GM12878 (cell line): ENCODE data around the gene KATNA1. TPM values are rescaled to one million over a fixed set of nuclear protein-coding genes. Genes with fewer than 3 reads are reported as not detected.

Source experiments
- BCLAF1 ChIP-seq: fragments of 450-650 bp; IDR thresholded peaks from 2 replicates; pipeline ENCODE4 v1.6.1; 2017; ENCODE audit warnings: antibody characterized with exemption, mild to moderate bottlenecking, moderate library complexity
- CTCF ChIP-seq, 3 experiments: IDR thresholded peaks in 2 of 3; conservative IDR thresholded peaks in 1 of 3; 2 replicates each; pipeline ENCODE4 v1.5.1; 2011; ENCODE audit warnings: low read depth in 3 of 3, low read length in 3 of 3, mild to moderate bottlenecking in 3 of 3, control low read depth in 2 of 3, moderate library complexity in 2 of 3, inconsistent platforms in 1 of 3, mixed read lengths in 1 of 3; ENCODE audit not compliant: control insufficient read depth in 2 of 3, insufficient read depth in 1 of 3; ENCODE audit errors: extremely low read depth in 1 of 3
- GATAD2B ChIP-seq: fragments of 450-650 bp; conservative IDR thresholded peaks from 2 replicates; pipeline ENCODE4 v1.6.1; 2017; ENCODE audit warnings: low read depth, mild to moderate bottlenecking, moderate library complexity
- LARP7 ChIP-seq: fragments of 450-650 bp; IDR thresholded peaks from 2 replicates; pipeline ENCODE4 v1.6.1; 2017; ENCODE audit warnings: mild to moderate bottlenecking
- MEF2A ChIP-seq: IDR thresholded peaks from 2 replicates; pipeline ENCODE4 v1.6.1; 2011; ENCODE audit warnings: low read depth, mild to moderate bottlenecking, low read length, moderate library complexity; ENCODE audit not compliant: insufficient read depth
- NR2C1 ChIP-seq: fragments of 450-650 bp; IDR thresholded peaks from 2 replicates; pipeline ENCODE4 v1.6.1; 2017; ENCODE audit warnings: antibody characterized with exemption, mild to moderate bottlenecking, moderate library complexity
- SMC3 ChIP-seq: IDR thresholded peaks from 2 replicates; pipeline ENCODE4 v1.6.1; 2011; ENCODE audit warnings: low read length, improper control_type of control experiment, borderline replicate concordance
- YBX1 ChIP-seq: fragments of 450-650 bp; IDR thresholded peaks from 2 replicates; pipeline ENCODE4 v1.6.1; 2016; ENCODE audit warnings: antibody characterized with exemption
- ZBTB4 ChIP-seq: fragments of 450-650 bp; formaldehyde crosslinking; IDR thresholded peaks from 2 replicates; pipeline ENCODE4 v1.4.0; 2022; ENCODE audit warnings: mild to moderate bottlenecking, moderate library complexity
- polyA plus RNA-seq, 11 experiments: library from polyadenylated mRNA; depleted of rRNA in 4 of 11; unstranded in 6 of 11; stranded (reverse) in 5 of 11; fragments of >200 nt; fragmentation: Nextera tagmentation in 4 of 11; fragmentation: Illumina TruSeq in 1 of 11; extraction: Ambion mirVana in 4 of 11; extraction: Trizol in 1 of 11; gene quantifications; 1 replicate in 1 of 11; 2 replicates in 10 of 11; pipeline versions ENCODE4 v1.2.1 to v1.2.3, GENCODE V29; 2011 to 2016; ENCODE audit warnings: inconsistent platforms in 2 of 11, missing spikeins in 2 of 11, low read depth in 1 of 11
- total RNA-seq, 4 experiments: library from RNA; depleted of rRNA in 3 of 4; stranded (reverse); fragments of >200 nt in 3 of 4; fragmentation: Illumina TruSeq in 1 of 4; extraction: Trizol in 1 of 4; gene quantifications; 2 replicates each; pipeline versions ENCODE4 v1.2.1 to v1.2.3, GENCODE V29; 2013 to 2021

KATNA1 gene
- total and polyA plus RNA-seq, 10 of the 15 experiments (the other 5 are each of a cell fraction or from before 2014, with no cell fraction given), result 15.4 to 35.3 (median 25.1) TPM

- TF ChIP-seq GATAD2B, result no peak
- no peak for TF ChIP-seq LARP7
- no peak for TF ChIP-seq NR2C1
- TF ChIP-seq MEF2A, result no peak
- no peak for TF ChIP-seq BCLAF1
- TF ChIP-seq SMC3, result no peak
- TF ChIP-seq ZBTB4, result no peak
- TF ChIP-seq CTCF (IDR thresholded peaks at IDR 0.05 in 2 of 3, conservative IDR thresholded peaks at IDR 0.05 in 1 of 3; ENCODE audit: control insufficient read depth in 2 of 3, extremely low read depth in 1 of 3, insufficient read depth in 1 of 3, low read depth in 3 of 3, low read length in 3 of 3), result no peak
- no peak for TF ChIP-seq YBX1
- TF ChIP-seq, all 136 proteins: peak for 0
Measured at GRCh38 chr6:149600508-149600907, 48.0 kb downstream of the KATNA1 start (continued).
